ENCODE measurements around the gene GCA. TPM values are rescaled to one million over a fixed set of nuclear protein-coding genes. Genes with fewer than 3 reads are reported as not detected.

GCA gene
- total RNA-seq, 6 donors from 2014 or later, result 12.7 to 101 (median 38.1) TPM

DNA sequence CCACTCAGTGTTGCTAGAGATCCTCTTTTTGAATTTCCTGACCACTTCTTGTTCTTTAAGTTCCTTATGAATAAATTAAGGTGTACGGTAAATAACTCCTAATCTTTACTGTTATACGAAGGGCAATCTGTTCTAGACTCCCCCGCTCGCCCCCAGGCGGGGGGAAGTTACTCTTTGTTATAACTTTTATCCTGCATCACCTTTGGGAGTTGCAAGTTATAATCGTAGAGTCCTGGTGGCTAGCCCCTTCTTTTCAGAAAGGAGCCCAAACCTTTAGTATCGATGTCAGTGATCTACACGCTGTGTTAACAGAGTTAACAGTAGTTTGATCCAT lies 652 bp downstream of the GCA start:
- H3K36me3 ChIP-seq, result peaks cover 0 to 6% (median 0%) of the 10 kb centered on the region in 4 donors
- WGBS, 2 donors, result 6 to 11% methylated on average over 8 of the region's 8 CpGs
- peak overlapping the region; percentile 82 to 96 (median 91) for H3K27ac ChIP-seq
- no peaks in the 10 kb centered on the region for H3K27me3 ChIP-seq
- no peak for TF ChIP-seq POLR2AphosphoS5 (IDR thresholded peaks at IDR 0.05)
- TF ChIP-seq POLR2A (IDR thresholded peaks at IDR 0.05), result no peak
- TF ChIP-seq, protein P1, sequence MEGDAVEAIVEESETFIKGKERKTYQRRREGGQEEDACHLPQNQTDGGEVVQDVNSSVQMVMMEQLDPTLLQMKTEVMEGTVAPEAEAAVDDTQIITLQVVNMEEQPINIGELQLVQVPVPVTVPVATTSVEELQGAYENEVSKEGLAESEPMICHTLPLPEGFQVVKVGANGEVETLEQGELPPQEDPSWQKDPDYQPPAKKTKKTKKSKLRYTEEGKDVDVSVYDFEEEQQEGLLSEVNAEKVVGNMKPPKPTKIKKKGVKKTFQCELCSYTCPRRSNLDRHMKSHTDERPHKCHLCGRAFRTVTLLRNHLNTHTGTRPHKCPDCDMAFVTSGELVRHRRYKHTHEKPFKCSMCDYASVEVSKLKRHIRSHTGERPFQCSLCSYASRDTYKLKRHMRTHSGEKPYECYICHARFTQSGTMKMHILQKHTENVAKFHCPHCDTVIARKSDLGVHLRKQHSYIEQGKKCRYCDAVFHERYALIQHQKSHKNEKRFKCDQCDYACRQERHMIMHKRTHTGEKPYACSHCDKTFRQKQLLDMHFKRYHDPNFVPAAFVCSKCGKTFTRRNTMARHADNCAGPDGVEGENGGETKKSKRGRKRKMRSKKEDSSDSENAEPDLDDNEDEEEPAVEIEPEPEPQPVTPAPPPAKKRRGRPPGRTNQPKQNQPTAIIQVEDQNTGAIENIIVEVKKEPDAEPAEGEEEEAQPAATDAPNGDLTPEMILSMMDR (IDR thresholded peaks at IDR 0.05), result no peak
- TF ChIP-seq EP300 (IDR thresholded peaks at IDR 0.05), result no peak
- no peak for ATAC-seq (ENCODE audit: low FRiP score in 2 of 2)
- H3K4me1 ChIP-seq, result peaks cover 8 to 17% (median 12%) of the 10 kb centered on the region in 4 donors
- peak overlapping the region; percentile 43 to 98 (median 88) for H3K4me3 ChIP-seq
- DNase-seq, result no peak
- H3K9me3 ChIP-seq, result no peaks in the 10 kb centered on the region

DNA sequence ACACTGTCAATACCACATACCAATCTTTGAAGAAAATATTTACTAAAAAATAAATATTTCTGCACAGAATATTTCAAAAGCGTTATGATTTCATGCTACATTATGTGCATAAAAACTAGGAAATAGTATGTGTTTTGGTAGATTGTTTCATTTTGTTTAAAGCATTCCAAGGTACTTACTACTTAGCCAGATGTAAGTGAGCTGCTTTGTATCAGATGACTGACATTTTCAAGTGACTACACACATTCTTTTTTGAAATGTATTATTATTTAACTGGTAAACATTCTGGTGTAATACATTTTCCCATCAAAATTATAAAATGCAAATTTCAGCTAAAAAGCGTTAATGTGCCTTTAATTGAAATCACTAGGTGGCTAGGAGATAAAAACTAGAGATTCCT lies 21.5 kb downstream of the GCA start:
- DNase-seq (no peak), ATAC-seq (ENCODE audit: low FRiP score in 2 of 2) (no peak)
- TF ChIP-seq, protein P1 (IDR thresholded peaks at IDR 0.05), result no peak
- TF ChIP-seq POLR2A (IDR thresholded peaks at IDR 0.05) (no peak), POLR2AphosphoS5 (IDR thresholded peaks at IDR 0.05) (no peak), EP300 (IDR thresholded peaks at IDR 0.05) (no peak)
- WGBS, 2 donors, result 79 to 82% methylated on average over 2 of the region's 2 CpGs
- H3K4me1 ChIP-seq, result no peaks in the 10 kb centered on the region
- no peaks in the 10 kb centered on the region for H3K27me3 ChIP-seq
- H3K36me3 ChIP-seq, result no peaks in the 10 kb centered on the region
- H3K9me3 ChIP-seq, result no peaks in the 10 kb centered on the region
- no peak overlapping the region for H3K27ac ChIP-seq
- no peak overlapping the region for H3K4me3 ChIP-seq

DNA sequence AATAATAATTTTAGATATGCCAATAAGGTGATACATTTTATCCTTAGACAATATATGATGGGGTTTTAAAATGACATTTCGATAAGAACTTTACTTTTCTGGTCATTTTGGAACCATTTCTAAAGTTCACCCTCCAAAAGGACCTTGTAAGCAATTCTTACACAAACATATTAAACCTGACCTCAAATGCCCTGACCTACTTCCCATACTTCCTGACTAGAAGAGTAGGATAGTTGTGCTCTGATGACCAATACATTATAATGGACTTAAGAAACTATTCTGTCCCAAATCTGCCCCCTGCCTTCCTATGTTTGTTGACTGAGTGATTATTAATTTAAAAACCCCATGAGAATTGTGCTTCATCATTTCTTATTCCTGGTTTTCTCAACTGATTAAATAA lies 24.6 kb downstream of the GCA start:
- 83 to 85% methylated on average over 1 of the region's 1 CpG for WGBS, 2 donors
- H3K9me3 ChIP-seq, result no peaks in the 10 kb centered on the region
- no peaks in the 10 kb centered on the region for H3K36me3 ChIP-seq
- no peak overlapping the region for H3K27ac ChIP-seq
- H3K4me3 ChIP-seq, result no peak overlapping the region
- DNase-seq (no peak), ATAC-seq (ENCODE audit: low FRiP score in 2 of 2) (no peak)
- no peaks in the 10 kb centered on the region for H3K4me1 ChIP-seq
- TF ChIP-seq, protein P1 (IDR thresholded peaks at IDR 0.05), result no peak
- TF ChIP-seq EP300 (IDR thresholded peaks at IDR 0.05) (no peak), POLR2AphosphoS5 (IDR thresholded peaks at IDR 0.05) (no peak), POLR2A (IDR thresholded peaks at IDR 0.05) (no peak)
- no peaks in the 10 kb centered on the region for H3K27me3 ChIP-seq

DNA sequence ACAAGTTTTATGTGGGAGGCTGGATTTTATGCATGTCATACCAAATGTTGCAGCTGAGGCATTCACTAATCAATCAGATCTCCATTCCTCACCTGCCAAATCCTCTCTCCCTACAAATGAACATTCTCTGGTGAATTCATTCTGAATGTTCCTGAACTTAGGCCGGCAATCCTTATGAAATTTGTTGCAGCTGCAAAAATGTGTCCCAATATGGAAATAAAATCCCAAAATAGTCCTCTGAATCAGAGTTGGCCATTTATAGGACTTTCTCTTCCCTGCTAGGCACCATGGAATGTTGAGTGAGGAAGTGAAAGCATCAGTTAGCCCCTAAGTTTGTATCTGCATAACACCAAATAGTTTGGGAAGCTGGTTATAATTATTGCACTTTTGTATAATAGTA lies 25.6 kb downstream of the GCA start:
- Histone ChIP-seq H3K4me1 (no peaks in the 10 kb centered on the region), H3K36me3 (no peaks in the 10 kb centered on the region), H3K27me3 (no peaks in the 10 kb centered on the region), H3K27ac (no peak overlapping the region), H3K4me3 (no peak overlapping the region), H3K9me3 (no peaks in the 10 kb centered on the region)
- ATAC-seq (ENCODE audit: low FRiP score in 2 of 2) (no peak), DNase-seq (no peak)
- no peak for TF ChIP-seq POLR2A (IDR thresholded peaks at IDR 0.05)
- no peak for TF ChIP-seq EP300 (IDR thresholded peaks at IDR 0.05)
- TF ChIP-seq POLR2AphosphoS5 (IDR thresholded peaks at IDR 0.05), result no peak
- TF ChIP-seq, protein P1 (IDR thresholded peaks at IDR 0.05), result no peak
- 62 to 89% methylated on average over 1 of the region's 1 CpG for WGBS, 2 donors

DNA sequence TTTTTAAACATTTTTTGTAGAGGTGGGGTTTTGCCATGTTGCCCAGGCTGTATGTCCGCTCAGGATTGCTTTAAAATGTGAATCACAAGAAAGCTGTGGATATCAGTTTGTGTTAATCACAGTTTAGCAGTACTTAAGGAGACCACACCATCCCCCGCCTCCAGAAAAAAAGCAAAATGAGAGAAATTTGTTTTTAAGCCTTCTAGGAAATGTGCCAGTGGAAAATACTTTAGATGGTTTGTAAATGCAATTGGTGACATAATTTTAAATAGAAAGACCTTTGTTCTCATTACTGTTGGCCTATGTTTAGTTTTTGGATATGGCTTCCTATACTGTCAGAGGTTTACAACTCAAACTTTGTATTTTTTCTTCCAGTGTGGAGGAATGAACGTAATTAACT lies 27.0 kb downstream of the GCA start:
- no peak overlapping the region for H3K4me3 ChIP-seq
- ATAC-seq (ENCODE audit: low FRiP score in 2 of 2), result no peak
- no peaks in the 10 kb centered on the region for H3K4me1 ChIP-seq
- H3K27me3 ChIP-seq, result no peaks in the 10 kb centered on the region
- WGBS, 2 donors, result 84 to 93% methylated on average over 3 of the region's 3 CpGs
- no peaks in the 10 kb centered on the region for H3K9me3 ChIP-seq
- H3K36me3 ChIP-seq, result no peaks in the 10 kb centered on the region
- DNase-seq, result no peak
- H3K27ac ChIP-seq, result no peak overlapping the region
- TF ChIP-seq POLR2A (IDR thresholded peaks at IDR 0.05) (no peak), EP300 (IDR thresholded peaks at IDR 0.05) (no peak), POLR2AphosphoS5 (IDR thresholded peaks at IDR 0.05) (no peak)
- TF ChIP-seq, protein P1 (IDR thresholded peaks at IDR 0.05), result no peak
